Type B pancreatic cell (in vitro differentiated cells): ENCODE measurements around the gene UBXN2A. TPM values are rescaled to one million over a fixed set of nuclear protein-coding genes. Genes with fewer than 3 reads are reported as not detected.

ENCODE experiments used
- DNase-seq: peaks from one replicate; pipeline ENCODE4 v3.0.0; 2021; ENCODE audit warnings: mixed read lengths; ENCODE audit not compliant: unreplicated experiment; ENCODE audit errors: extremely low spot score
- H3K27ac Mint-ChIP-seq: 2 replicates; pipeline ENCODE4 v1.8.0; 2021; ENCODE audit warnings: mild to moderate bottlenecking, mixed read lengths
- H3K27me3 Mint-ChIP-seq: 2 replicates; pipeline ENCODE4 v1.8.0; 2021; ENCODE audit warnings: mixed read lengths
- H3K36me3 Mint-ChIP-seq: 2 replicates; pipeline ENCODE4 v1.8.0; 2021; ENCODE audit warnings: mixed read lengths
- H3K4me1 Mint-ChIP-seq: one replicate; pipeline ENCODE4 v1.8.0; 2021; ENCODE audit warnings: mixed read lengths; ENCODE audit not compliant: unreplicated experiment
- H3K4me3 Mint-ChIP-seq: 2 replicates; pipeline ENCODE4 v1.8.0; 2021; ENCODE audit warnings: mild to moderate bottlenecking, mixed read lengths
- H3K9me3 Mint-ChIP-seq: 2 replicates; pipeline ENCODE4 v1.8.0; 2021; ENCODE audit warnings: mixed read lengths
- CTCF ChIP-seq: fragments of 200-600 bp; sonication (generic); conservative IDR thresholded peaks from 2 replicates; pipeline ENCODE4 v1.5.0; 2021; ENCODE audit warnings: antibody characterized with exemption, mild to moderate bottlenecking
- total RNA-seq: library from RNA; stranded (reverse); gene quantifications from 2 replicates; pipeline ENCODE4 v1.2.1, GENCODE V29; 2021; ENCODE audit warnings: low replicate concordance

UBXN2A gene
- total RNA-seq, 1 donor from 2014 or later = 20.7 TPM

GRCh38 chr2:24007693-24008092, 67.4 kb downstream of the UBXN2A start:
- TF ChIP-seq CTCF = no peak
- DNase-seq = no peak
- Mint-ChIP-seq H3K9me3 (no peaks in the 10 kb centered on the region), H3K4me3 (no peak overlapping the region), H3K36me3 (no peaks in the 10 kb centered on the region), H3K27ac (no peak overlapping the region), H3K4me1 (no peaks in the 10 kb centered on the region), H3K27me3 (peaks cover 36% of the 10 kb centered on the region)

GRCh38 chr2:24008672-24009366, 68.6 kb downstream of the UBXN2A start:
- no peak for DNase-seq
- peak overlapping the region; percentile 65 for H3K4me3 Mint-ChIP-seq
- TF ChIP-seq CTCF = no peak
- H3K27ac Mint-ChIP-seq = no peak overlapping the region
- peaks cover 40% of the 10 kb centered on the region for H3K27me3 Mint-ChIP-seq
- H3K4me1 Mint-ChIP-seq = no peaks in the 10 kb centered on the region
- H3K36me3 Mint-ChIP-seq = no peaks in the 10 kb centered on the region
- no peaks in the 10 kb centered on the region for H3K9me3 Mint-ChIP-seq

- TF ChIP-seq CTCF = no peak
- no peaks in the 10 kb centered on the region for H3K9me3 Mint-ChIP-seq
- DNase-seq = no peak
- H3K27me3 Mint-ChIP-seq = peaks cover 40% of the 10 kb centered on the region
- no peaks in the 10 kb centered on the region for H3K4me1 Mint-ChIP-seq
- H3K27ac Mint-ChIP-seq = no peak overlapping the region
- no peaks in the 10 kb centered on the region for H3K36me3 Mint-ChIP-seq
- peak overlapping the region; percentile 65 for H3K4me3 Mint-ChIP-seq
These were observed 69.1 kb downstream of the UBXN2A start for GRCh38 chr2:24009367-24009679.

- Mint-ChIP-seq H3K27ac (no peak within 1 kb of the TSS), H3K27me3 (peaks cover 40% of the 10 kb centered on the region)
These were observed 69.6 kb downstream of the UBXN2A start, which contains the start of gene MFSD2B for GRCh38 chr2:24009680-24010476. TSS of gene MFSD2B (plus strand) at chr2:24010085. CDS start at chr2:24010097, 12 bp downstream.

More at GRCh38 chr2:24009680-24010476, 69.6 kb downstream of the UBXN2A start, which contains the start of gene MFSD2B:
- no peaks in the 10 kb centered on the region for H3K4me1 Mint-ChIP-seq
- H3K9me3 Mint-ChIP-seq = no peaks in the 10 kb centered on the region
- no peak for DNase-seq
- no peak for TF ChIP-seq CTCF
- H3K4me3 Mint-ChIP-seq = peak within 1 kb of the TSS; percentile 65
- H3K36me3 Mint-ChIP-seq = no peaks in the 10 kb centered on the region
